Thymus (tissue), 2 donors: ENCODE results near the gene CDPF1. TPM values are rescaled to one million over a fixed set of nuclear protein-coding genes. Genes with fewer than 3 reads are reported as not detected.

ENCODE experiments used
- polyA plus RNA-seq: library from polyadenylated mRNA; stranded (reverse); fragments of 200-250 nt; gene quantifications from one replicate; pipeline ENCODE4 v1.2.3, GENCODE V29; 2013
- total RNA-seq: library from RNA; stranded (reverse); fragments of 120-200 nt; gene quantifications from one replicate; pipeline ENCODE4 v1.2.4, GENCODE V29; 2013
- donor health status: healthy.

The CDPF1 gene
- total and polyA plus RNA-seq, 2 donors = 15.5 to 16.1 TPM

Other genes with a start within 250 kb of the CDPF1 start
- 3.6 TPM for gene PPARA, start 99.8 kb downstream of the CDPF1 start, total RNA-seq
- gene PPARA, start 99.8 kb downstream of the CDPF1 start, polyA plus RNA-seq = 4.5 TPM
- gene PKDREJ, start 13.1 kb upstream of the CDPF1 start, total RNA-seq = not detected
- gene PKDREJ, start 13.1 kb upstream of the CDPF1 start, polyA plus RNA-seq = 0.02 TPM
- 4.6 TPM for gene TTC38, start 17.7 kb upstream of the CDPF1 start, total RNA-seq
- 10.3 TPM for gene TTC38, start 17.7 kb upstream of the CDPF1 start, polyA plus RNA-seq
- gene GTSE1, start 46.6 kb upstream of the CDPF1 start, total RNA-seq = 14.1 TPM
- gene GTSE1, start 46.6 kb upstream of the CDPF1 start, polyA plus RNA-seq = 4.4 TPM
- gene TRMU, start 85.4 kb upstream of the CDPF1 start, total RNA-seq = 27.4 TPM
- 28.7 TPM for gene TRMU, start 85.4 kb upstream of the CDPF1 start, polyA plus RNA-seq